ENCODE measurements around the gene KIAA1328. TPM values are rescaled to one million over a fixed set of nuclear protein-coding genes. Genes with fewer than 3 reads are reported as not detected.

Gene KIAA1328
- total RNA-seq, 1 donor from 2014 or later, result 11.6 TPM

DNA sequence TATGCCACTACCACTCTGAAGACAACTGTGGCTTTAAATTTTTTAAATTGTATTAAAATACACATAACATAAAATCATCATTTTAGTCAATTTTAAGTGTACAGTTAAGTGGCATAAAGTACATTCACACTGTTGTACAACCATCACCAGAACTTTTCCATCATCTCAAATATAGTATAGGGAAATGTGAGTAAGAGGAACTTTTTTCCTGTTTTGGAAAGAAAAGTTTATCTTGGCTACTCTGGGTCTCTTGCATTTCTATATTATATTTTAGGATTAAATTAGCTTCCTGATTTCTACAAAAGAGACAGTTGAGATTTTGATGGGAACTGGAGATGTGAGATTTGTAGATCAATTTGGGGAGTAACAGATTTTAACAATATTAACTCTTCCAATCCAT, 3.4 kb upstream of the KIAA1328 start:
- Mint-ChIP-seq H3K36me3 (peaks cover 31% of the 10 kb centered on the region), H3K27me3 (no peaks in the 10 kb centered on the region), H3K27ac (no peak overlapping the region), H3K4me1 (ENCODE audit: unreplicated experiment) (peaks cover 20% of the 10 kb centered on the region), H3K9me3 (no peaks in the 10 kb centered on the region), H3K4me3 (no peak overlapping the region)
- TF ChIP-seq, protein P1, sequence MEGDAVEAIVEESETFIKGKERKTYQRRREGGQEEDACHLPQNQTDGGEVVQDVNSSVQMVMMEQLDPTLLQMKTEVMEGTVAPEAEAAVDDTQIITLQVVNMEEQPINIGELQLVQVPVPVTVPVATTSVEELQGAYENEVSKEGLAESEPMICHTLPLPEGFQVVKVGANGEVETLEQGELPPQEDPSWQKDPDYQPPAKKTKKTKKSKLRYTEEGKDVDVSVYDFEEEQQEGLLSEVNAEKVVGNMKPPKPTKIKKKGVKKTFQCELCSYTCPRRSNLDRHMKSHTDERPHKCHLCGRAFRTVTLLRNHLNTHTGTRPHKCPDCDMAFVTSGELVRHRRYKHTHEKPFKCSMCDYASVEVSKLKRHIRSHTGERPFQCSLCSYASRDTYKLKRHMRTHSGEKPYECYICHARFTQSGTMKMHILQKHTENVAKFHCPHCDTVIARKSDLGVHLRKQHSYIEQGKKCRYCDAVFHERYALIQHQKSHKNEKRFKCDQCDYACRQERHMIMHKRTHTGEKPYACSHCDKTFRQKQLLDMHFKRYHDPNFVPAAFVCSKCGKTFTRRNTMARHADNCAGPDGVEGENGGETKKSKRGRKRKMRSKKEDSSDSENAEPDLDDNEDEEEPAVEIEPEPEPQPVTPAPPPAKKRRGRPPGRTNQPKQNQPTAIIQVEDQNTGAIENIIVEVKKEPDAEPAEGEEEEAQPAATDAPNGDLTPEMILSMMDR (conservative IDR thresholded peaks at IDR 0.05), result no peak
- DNase-seq (ENCODE audit: extremely low spot score, unreplicated experiment), result no peak

GRCh38 chr18:36826556-36826955, 2.4 kb upstream of the KIAA1328 start:
- Mint-ChIP-seq H3K9me3 (no peaks in the 10 kb centered on the region), H3K4me1 (ENCODE audit: unreplicated experiment) (peaks cover 20% of the 10 kb centered on the region), H3K27me3 (no peaks in the 10 kb centered on the region), H3K4me3 (peak overlapping the region; percentile 11), H3K36me3 (peaks cover 29% of the 10 kb centered on the region), H3K27ac (no peak overlapping the region)
- TF ChIP-seq, protein P1 (conservative IDR thresholded peaks at IDR 0.05), result no peak
- no peak for DNase-seq (ENCODE audit: extremely low spot score, unreplicated experiment)

GRCh38 chr18:36828157-36828629, 734 bp upstream of the KIAA1328 start:
- no peak for DNase-seq (ENCODE audit: extremely low spot score, unreplicated experiment)
- no peaks in the 10 kb centered on the region for H3K9me3 Mint-ChIP-seq
- H3K4me1 Mint-ChIP-seq (ENCODE audit: unreplicated experiment), result peaks cover 22% of the 10 kb centered on the region
- H3K36me3 Mint-ChIP-seq, result peaks cover 27% of the 10 kb centered on the region
- TF ChIP-seq, protein P1 (conservative IDR thresholded peaks at IDR 0.05), result no peak
- H3K27ac Mint-ChIP-seq, result peak overlapping the region; percentile 98
- H3K27me3 Mint-ChIP-seq, result no peaks in the 10 kb centered on the region
- H3K4me3 Mint-ChIP-seq, result peak overlapping the region; percentile 98

DNA sequence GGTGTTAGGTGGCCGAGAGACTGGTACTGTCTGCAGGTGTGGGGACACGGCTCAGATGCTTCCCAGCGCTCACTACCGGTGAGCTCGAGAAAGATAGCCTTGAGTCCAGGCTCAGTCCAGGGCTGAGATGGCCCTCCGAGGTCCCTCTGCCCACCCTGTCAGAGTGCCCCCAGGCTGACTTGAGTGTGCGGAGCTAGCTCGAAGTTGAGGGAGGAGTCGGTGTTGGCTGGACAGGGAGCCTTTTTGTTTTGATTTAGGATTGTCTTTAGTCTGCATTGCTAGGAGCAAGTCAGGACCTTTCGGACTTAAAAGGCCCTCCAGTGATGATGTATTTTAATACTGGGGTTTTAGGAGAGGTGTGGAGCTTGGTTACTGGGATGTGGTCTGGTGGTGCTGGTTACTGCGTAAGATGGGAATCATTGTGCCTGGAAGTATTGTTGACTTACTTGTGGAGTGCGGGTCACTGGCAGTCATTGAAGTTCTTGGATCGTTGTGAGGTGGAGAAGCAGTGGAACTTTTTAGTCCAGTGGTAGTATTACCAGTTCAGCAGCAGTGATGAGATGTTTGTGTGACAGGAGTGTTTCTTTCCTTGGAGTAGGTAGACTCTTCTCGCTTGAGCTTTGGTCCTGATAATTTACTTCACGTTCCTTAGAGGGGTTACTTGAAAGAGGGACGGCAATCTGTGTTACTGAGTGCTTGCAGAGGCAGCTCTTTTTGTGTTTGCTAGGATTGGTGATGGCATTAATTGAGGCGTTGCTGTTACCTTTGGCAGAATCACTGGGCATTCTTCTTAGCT, 633 bp downstream of the KIAA1328 start:
- H3K36me3 Mint-ChIP-seq, result peaks cover 19% of the 10 kb centered on the region
- H3K27ac Mint-ChIP-seq, result peak overlapping the region; percentile 92
- H3K4me1 Mint-ChIP-seq (ENCODE audit: unreplicated experiment), result peaks cover 26% of the 10 kb centered on the region
- TF ChIP-seq, protein P1 (conservative IDR thresholded peaks at IDR 0.05), result no peak
- H3K9me3 Mint-ChIP-seq, result no peaks in the 10 kb centered on the region
- DNase-seq (ENCODE audit: extremely low spot score, unreplicated experiment), result no peak
- no peaks in the 10 kb centered on the region for H3K27me3 Mint-ChIP-seq
- peak overlapping the region; percentile 93 for H3K4me3 Mint-ChIP-seq

DNA sequence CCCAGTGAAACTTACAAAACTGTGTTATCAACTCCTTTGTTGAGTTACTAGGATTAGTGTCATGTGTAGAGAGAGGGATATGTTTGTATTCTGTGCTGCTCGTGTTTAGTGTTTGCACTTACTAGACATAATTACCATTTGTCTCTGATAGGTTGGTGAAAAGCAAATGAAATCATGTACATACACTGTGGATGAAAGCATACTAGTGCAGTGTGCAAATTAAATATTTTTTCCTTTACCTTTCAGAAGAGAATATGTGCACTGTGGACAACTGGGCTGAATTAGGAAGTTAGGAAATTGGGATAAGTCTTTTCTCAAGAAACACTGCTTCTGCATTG, 1.2 kb downstream of the KIAA1328 start:
- H3K27ac Mint-ChIP-seq, result peak overlapping the region; percentile 92
- no peaks in the 10 kb centered on the region for H3K27me3 Mint-ChIP-seq
- TF ChIP-seq, protein P1 (conservative IDR thresholded peaks at IDR 0.05), result no peak

More for the DNA sequence above, 1.2 kb downstream of the KIAA1328 start:
- H3K4me1 Mint-ChIP-seq (ENCODE audit: unreplicated experiment), result peaks cover 26% of the 10 kb centered on the region
- peak overlapping the region; percentile 93 for H3K4me3 Mint-ChIP-seq
- peaks cover 17% of the 10 kb centered on the region for H3K36me3 Mint-ChIP-seq
- H3K9me3 Mint-ChIP-seq, result no peaks in the 10 kb centered on the region
- DNase-seq (ENCODE audit: extremely low spot score, unreplicated experiment), result no peak
